Erythroblast (primary cell): ENCODE measurements around the gene HGFAC.

Source experiments
- GATA1 ChIP-seq: IDR thresholded peaks from 2 replicates; pipeline ENCODE4 v1.6.1; 2011; ENCODE audit warnings: low read depth, mild to moderate bottlenecking, control low read depth, low read length, moderate library complexity
- POLR2A ChIP-seq: IDR thresholded peaks from 2 replicates; pipeline ENCODE4 v1.6.1; 2011; ENCODE audit warnings: mild to moderate bottlenecking, low read length

- no peak for TF ChIP-seq POLR2A
- no peak for TF ChIP-seq GATA1
Measured at GRCh38 chr4:3420956-3421355, 20.8 kb upstream of the HGFAC start.
